Left forelimb (tissue), 1 donor: ENCODE measurements around the gene GRK3.

Source experiments
- DNase-seq: peaks from one replicate; pipeline ENCODE4 v3.0.0-alpha.2; 2018; ENCODE audit warnings: low spot score

The GRK3 gene

DNA sequence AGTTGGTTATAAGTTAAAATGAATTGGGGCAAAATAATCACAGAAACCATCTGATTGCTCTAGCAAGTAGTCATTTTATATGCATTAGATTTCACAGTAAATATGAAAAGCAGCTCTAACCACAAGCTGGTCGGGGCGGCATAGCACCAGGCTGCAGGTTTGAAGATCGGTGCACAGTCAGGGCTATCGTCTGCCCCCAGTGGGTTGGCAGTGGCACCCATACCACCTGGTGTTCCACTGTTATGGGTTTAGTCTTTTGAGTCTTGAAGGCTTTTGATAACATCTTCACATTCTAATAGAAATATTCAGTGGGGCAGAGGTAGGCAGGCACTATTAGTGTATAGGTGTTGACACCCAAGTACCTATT, 62.1 kb downstream of the GRK3 start:
- DNase-seq, result no peak

DNA sequence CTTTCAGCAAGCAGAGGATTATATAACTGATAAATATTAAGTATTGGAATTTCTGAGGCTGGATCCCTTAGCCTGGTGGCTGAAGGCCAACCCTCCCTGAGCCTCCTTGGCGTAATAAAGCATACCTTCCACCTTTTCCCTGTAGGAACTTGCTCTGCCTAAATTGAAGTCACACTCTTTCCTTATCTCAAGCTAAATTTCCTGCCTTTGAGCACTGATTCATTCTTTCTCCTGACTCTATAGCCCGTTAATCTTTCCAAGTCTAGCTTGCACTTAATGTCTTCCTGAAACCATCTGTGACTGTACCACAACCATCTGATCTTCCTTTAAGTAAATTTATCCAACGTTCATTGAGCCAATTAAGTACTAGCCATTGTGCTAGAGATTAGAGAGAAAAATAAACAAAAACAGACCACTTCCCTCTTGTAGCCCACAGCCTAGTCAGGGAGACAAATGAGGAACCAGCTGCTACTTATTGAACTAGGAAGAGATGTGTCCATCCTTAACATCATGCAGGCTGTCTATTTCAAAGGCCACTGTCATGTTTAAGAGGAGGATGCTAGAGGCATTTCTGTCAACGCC, 62.9 kb downstream of the GRK3 start:
- DNase-seq, result no peak

DNA sequence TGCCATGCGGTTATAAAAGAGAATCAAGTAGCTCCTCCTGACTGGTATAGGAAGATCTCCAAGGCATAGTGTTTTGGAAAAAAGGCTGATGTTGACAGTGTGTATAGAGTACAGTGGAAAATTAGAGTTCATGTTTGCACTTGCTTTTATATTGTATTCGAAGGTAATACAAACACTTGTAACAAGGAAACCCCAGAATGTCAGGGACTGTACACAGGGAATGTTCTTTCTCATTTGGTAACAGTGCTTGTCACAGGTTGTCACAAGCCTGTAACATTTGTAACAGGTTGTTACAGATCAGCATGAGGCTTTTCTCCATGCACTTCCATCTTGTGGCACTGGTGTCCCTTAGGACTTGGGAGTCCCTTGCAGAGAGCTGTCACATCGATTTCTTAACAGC, 64.0 kb downstream of the GRK3 start:
- no peak for DNase-seq

DNA sequence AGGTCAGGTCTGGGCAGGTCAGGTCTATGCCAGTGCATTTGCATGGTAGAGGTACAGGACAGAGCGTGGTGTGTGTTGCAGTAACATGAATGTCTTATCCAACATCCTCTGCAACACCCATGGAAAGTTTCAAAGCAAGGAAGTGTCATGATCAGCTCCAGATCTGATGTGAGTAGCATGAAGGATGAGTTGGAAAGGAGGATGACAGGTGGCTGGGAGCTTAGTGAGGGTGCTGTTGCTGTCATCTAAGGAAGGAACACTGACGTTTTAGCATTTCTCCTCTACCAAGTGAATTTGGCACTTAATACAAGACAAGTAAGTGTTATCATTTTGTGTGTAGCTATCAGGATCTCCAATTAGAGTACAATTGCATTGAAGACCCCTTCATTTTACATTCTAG, 65.1 kb downstream of the GRK3 start:
- DNase-seq, result no peak

DNA sequence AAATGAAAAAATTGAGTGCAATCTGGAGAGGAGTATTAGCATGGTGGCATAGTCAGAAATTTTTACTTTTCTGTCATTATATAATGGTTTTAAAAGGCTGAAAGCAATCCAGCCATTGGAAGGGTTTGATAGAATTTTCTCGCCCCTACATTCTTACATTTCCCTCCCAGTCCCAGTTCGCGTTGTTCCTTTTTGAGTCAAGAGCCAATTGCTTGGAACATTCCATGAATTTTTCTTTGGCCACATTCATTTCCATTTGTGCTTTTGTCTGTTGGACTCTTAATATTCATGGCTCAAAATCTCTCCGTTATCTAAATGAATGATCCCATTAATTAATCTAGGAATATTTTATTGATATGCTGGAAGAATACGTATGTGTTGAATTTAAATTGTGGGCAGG, 66.0 kb downstream of the GRK3 start:
- no peak for DNase-seq

DNA sequence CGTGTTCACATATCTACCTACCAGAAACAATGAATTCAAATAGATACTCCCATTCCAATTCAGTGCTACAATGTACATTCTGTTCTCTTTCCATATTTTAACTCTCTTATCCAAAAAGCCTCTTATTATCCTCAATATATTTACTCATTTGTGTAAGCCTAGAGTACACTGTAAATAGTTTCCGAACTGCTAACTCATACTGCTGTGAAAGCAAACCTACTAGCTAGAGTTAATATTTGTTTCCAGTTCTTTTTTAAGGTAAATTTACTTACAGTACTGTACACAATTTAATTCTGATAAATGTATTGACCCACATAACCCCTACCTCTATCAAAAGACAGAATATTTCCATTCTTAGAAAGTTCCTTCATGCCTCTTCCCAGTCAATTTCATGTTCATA, 71.8 kb downstream of the GRK3 start:
- DNase-seq, result no peak

DNA sequence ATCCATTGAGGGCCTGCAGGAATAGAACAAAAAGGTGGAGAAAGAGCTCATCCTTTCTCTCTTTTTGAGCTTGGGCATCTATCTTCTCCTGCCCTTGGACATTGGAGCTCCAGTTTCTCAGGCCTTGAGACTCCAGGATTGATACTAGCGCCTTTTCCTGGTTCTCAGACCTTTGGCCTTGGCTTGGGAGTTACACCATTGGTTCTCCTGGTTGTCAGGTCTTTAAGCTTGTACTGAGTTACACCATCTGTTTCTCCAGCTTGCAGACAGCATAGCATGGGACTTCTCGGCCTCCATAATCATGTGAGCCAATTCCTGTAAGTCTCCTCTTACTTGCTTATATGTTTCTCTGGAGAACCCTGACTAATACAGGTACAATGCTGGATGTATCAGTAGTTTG, 72.6 kb downstream of the GRK3 start:
- no peak for DNase-seq

DNA sequence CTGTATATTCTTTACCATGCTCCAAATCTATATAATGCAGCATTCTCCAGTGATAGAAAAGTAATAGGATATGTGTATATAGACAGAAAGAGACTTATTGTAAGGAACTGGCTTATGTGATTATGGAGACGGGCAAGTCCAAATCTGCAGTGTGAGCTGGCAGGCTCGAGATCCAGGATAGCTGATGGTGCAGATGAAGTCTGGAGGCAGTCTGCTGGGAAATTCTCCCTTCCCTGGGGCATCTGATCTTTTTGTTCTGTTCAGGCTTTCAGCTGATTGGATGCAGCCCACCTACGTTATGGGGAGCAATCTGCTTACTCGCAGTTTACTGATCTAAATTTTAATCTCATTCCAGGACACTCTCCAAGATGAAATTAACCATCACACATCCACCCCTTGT, 73.2 kb downstream of the GRK3 start:
- no peak for DNase-seq

DNA sequence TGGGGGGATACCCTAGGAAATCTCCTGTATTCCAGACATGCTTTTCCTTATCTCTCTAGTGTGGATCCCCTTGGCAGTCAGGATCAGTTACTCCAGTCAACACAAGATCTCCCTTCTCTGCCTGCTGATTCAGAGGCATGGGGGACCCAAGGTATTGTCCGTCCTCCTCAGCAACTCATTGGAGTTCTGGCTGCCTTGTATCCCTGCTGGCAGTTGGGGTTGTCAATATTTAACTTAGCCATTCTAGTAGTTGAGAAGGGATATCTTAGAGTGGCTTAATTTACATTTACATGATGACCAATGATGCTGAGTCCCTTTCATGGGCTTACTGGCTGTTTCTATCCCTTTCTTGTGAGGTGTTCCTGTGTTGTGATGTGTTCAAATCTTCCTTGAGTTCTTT, 74.2 kb downstream of the GRK3 start:
- no peak for DNase-seq

DNA sequence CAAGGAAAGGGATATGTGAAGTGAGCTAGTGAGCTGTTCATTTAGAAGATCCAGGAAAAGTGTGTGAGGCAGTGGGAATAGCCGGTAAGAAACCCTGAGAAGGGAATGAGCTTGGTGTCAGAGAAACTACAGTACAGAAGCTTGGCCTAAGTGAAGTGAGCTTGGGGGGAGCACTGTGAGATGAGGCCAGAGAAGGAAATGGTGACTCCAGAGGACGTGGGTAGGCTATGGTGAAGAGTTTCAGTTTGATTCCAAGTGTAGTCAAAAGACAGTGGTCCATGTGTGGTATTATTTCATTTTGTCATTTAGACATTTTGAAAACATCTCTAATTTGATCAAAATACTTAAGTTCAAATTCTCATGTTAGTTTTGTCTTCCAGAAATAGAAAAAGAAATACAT, 77.2 kb downstream of the GRK3 start:
- DNase-seq, result no peak

DNA sequence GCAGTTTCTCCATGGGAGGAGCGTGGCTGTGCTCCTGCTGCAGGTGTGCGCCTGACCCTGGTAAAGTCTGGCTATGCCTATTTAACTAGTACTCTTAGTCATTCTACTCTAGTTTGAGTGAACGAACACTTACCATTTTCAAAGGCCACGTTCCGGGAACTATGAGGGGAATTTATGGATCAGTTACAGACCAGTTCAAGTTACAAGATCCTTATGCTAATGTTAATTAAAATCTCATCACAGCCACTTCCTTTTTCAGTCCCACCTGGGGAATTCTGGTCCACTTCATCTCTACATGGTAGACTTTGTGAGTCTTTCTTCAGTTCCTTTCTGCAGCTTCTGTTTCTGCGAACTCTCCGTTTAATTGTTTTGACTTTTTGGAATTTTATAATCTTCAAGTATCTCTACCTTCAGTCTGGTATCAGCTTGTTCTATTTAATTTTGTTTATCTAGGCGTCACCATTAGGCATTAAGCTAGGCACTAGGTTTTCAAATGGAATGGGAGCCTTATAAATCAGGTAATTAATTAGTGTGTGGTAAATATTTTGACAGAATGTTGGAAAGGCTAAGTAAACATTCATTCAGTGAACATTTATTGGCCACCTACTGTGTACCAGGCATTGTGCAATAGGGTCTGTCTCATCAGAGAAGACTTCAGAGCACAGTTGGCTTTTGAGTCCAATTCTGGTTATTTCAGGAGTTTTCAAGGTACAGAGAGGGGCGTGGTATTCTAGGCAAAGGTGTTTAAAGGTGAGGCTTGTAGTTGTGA, 78.9 kb downstream of the GRK3 start:
- no peak for DNase-seq

DNA sequence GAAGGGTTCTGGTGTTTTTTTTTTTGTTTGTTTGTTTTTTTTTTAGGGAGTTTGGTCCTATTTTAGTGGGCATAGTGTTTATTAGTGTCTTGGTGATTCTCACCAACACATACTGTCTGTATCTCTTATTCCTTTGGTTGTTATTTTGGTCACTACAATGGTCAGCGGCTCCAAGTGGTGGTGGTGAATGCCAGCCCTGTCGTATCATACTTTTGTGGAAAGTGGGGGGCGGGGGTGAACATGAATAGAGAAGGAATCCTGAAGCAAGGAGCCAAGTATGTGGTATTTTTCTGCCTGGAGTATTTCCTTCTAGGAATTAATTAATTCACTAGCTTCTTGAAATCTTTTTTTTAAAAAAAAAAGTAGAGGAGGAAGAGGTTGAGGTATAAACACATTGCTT, 79.6 kb downstream of the GRK3 start:
- DNase-seq, result no peak

DNA sequence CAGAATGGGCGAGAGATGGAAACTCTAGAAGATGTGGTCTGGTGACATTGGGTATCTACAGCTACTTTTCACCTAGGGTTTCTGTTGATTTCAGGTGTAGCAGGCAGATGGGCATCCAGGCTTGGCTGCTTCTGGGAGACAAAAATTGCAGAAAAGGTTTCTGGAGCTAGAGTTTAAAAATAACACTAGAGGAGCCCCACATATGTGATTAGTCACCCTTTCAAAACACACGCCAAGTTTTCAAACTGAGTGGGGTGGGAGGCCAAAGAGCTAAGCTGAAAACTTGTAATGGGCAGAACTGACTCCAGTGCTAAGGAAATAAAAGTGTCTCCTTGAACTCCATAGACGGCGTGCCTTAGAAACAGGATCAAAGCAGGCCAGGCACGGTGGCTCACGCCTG, 80.8 kb downstream of the GRK3 start:
- no peak for DNase-seq

DNA sequence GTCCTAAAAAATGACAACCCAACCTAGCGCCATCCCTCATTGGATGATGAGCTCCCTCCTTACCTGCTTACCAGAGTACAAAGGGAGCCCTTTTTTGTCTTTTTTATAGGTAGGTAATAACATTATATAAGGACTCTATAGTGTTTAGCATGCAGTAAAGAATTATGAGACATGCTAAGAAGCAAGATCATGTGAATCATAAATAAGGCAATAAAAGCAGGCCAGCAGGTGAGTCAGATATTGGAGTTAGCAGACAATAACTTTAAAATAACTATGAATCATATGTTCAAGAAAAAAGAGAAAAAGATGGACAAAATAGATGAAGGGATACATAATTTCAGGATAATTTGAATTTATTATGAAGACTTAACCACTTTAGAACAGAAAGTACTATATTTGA, 81.5 kb downstream of the GRK3 start:
- DNase-seq, result no peak

DNA sequence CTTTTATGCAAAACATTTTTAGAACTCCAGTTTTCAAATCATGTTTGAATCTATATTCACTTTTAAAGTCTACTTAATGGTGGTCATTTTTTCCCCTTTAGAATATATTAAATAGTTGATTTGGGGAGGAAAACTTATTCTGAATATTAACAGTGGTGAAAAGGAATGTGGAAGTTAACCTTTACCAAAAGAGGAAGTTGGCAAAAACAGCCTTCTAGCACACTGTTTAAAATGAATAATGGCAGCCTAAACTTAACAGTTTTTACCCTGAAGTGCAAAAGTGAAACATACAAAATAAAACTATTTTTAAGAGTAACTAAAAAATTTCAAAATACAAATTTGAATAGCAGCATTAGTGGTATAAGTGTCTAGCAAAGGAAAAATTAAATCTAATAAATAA, 86.4 kb downstream of the GRK3 start:
- DNase-seq, result no peak

DNA sequence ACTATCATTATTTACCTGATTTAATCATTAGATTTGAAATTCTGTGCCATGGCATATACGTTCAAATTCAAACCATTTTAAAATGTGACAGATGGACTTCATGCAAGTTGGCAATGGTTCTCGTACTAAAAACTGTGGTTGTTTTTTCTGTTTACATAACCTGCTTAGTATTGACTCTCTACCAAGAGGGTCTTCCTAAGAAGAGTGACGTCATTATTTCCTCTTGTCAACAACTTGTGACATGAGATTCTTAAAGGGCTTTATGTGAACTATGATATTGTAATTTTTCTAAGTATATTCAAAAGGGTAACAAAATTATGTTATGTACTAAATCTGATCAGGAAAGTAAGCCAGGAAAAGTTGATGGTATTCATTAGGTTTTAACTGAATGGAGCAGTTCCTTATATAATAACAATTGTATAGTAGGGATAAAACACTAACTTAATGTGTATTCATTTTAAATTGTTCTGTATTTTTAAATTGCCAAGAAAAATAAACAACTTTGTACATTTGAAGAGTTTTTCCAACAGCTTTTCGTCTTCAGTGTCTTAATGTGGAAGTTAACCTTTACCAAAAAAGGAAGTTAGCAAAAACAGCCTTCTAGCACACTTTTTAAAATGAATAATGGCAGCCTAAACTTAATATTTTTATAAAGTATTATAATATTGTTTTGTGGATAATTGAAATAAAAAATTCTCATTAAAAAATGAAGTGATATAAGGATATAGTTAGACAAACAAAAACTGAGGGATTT, 87.0 kb downstream of the GRK3 start:
- DNase-seq, result no peak

DNA sequence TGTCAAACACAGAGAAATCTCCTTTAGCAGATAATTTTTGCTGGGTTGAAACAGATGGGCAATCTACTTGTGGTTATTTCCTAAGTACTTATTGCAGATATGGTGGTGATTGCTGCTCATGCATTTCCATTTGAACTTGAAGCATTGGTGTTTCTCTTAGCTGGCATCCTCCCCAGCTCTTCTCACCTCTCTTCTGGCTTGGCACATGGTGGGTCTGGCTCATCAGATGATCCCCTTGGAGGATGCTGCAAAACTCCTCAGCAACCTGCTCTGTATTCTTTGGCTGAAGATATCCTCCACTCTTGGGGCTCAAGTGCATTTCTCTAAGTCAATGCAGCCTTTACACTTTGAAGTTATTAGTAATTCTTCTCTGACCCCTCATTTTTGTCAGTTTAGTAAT, 90.2 kb downstream of the GRK3 start:
- DNase-seq, result no peak

DNA sequence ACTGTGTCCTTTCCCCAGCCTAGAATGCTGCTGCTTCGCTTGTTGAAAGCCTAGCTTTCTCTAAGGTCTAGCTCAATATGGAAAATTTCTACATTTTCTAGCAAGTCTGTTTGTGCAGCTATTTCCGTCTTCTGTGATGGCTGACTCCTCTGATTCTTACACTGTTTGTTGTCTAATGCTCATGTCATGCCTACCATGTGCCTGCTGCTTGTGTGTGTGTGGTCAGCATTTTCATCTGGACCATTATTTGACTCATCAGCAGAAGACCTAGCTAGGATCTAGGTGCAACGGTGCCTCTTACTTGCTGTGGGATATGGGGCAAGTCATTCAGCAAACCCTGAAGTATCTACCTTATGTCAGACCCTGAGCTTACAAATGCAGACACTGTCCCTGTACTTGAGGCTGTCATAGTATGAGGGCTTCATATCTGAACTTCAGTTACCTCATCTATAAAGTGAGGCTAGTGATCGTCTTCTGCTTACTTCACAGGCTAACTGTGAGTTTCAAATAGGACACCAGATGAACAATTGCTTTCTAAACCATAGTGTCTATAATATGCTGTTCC, 91.0 kb downstream of the GRK3 start:
- DNase-seq, result no peak

DNA sequence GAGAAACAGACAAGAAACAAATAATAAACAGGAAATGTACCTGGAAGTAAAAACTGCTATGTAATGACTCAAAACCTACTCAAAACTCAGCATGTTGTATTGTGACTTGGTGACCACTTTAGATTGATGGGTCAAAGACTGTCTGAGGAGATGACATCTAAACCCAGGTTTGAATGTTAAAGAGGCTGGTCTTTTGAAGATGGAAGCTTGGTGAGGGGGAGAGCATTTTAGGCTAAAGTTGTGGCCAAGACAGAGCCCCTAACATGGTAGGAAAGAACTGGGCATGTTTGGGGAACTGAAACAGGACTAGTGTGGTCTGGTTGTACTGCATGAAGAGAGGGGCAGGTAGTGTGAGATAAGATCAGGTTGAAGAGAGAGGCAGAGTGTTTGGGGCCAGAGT, 92.2 kb downstream of the GRK3 start:
- no peak for DNase-seq

DNA sequence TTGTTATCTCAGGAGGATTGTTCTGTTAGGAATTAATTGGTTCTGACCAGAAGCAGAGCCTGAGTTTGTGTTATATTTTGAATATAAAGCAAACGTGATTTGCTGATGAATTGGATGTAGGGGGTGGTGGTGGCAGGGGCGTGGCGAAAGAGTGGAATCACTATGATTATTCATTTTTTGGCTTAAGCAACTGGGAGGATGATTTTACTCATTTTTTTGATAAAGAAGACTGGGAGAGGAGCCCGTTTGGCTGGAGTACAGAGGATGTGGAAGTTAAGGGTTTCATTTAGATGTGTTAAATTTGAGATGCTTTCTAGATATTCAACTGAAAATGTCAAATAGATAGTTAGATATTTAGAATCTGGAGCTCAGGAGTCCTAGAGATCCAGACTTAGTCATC, 94.2 kb downstream of the GRK3 start:
- DNase-seq, result no peak

DNA sequence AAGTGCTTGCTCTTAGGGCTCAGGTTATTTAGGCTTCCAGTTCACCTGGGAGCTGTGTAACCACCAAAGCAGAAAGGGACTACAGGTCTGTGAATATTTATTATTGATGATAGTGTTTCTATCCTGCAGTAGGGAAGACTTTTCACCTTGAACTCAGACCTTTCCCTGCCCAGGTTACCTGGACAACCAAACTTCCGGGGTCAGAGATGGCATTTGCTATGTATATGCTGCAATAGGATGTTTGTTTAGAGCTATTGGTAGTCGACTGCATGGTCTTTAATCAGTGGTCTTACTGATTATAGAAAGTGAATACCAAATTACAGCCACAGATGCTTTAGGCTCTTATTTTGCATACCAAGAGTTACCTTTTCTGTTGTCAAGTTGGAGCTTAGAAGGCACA, 94.9 kb downstream of the GRK3 start:
- DNase-seq, result no peak

DNA sequence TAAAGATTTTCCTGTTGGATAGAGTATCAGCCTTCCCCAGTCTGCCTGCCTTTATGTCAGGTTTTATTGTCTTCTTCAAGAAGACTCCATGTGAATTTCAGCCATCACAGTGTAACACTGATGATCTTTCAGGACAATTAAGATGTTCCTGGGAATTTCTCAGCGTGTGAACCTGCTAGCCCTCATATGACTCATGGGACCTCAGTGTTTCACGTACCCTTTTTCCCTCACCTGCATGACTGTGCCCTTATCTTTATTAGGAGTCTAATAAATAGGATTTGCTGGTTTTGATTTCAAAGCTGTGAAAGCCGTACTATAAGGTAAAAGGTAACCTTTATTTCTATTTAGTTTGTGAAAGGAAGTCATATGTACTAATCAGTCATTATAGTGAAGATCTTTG, 95.9 kb downstream of the GRK3 start:
- DNase-seq, result no peak

DNA sequence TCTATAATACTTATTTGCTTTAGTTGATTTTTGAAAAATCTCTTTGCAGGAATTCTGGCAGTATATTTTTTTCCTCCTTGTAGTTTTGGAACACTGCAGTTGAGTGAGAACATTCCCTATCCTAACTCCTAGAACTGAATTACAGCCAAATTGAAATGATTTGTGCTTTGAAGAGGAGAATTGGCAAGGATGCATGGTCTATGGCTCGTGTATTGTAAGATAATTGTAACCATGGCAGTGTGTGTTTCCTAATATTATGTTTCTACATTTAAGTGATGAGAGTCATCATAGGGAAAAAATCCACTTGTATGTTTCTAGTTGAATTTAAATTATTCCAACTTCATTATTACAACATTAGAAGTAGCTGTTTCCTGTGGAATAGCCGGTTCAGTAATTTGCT, 96.6 kb downstream of the GRK3 start:
- DNase-seq, result no peak
